Aorta (tissue), 5 donors: ENCODE results near the gene COA7. TPM values are rescaled to one million over a fixed set of nuclear protein-coding genes. Genes with fewer than 3 reads are reported as not detected.
"Not testable (repeated sequence)": the region's sequence is repeated elsewhere in the genome, so short reads cannot be mapped to it uniquely, and the experiment has no call there.

Experiments
- ATAC-seq: fragments of 200-7000 bp; cut with Tn5 transposase; one replicate; pipeline ENCODE4 v1.9.1; 2022; ENCODE audit warnings: moderate library complexity; ENCODE audit not compliant: low FRiP score
- DNase-seq, 2 donors: peaks; one replicate each; pipeline ENCODE4 v3.0.0-alpha.2; 2020
- H3K27ac ChIP-seq, 2 donors: one replicate each; pipeline ENCODE4 v1.5.1; 2013; ENCODE audit warnings: low read length in 2 of 2, mild to moderate bottlenecking in 2 of 2, moderate library complexity in 2 of 2, control low read depth in 1 of 2, inconsistent platforms in 1 of 2, low read depth in 1 of 2
- H3K27me3 ChIP-seq, 2 donors: one replicate each; pipeline ENCODE4 v1.6.1; 2013; ENCODE audit warnings: control low read depth in 1 of 2, low read length in 1 of 2, mild to moderate bottlenecking in 1 of 2, moderate library complexity in 1 of 2; ENCODE audit not compliant: insufficient read depth in 2 of 2, control insufficient read depth in 1 of 2
- H3K36me3 ChIP-seq, 2 donors: one replicate each; pipeline ENCODE4 v1.6.1; 2013; ENCODE audit warnings: control low read depth in 1 of 2, low read length in 1 of 2, mild to moderate bottlenecking in 1 of 2; ENCODE audit not compliant: insufficient read depth in 2 of 2, control insufficient read depth in 1 of 2
- H3K4me1 ChIP-seq, 2 donors: one replicate each; pipeline ENCODE4 v1.6.1; 2013; ENCODE audit warnings: low read length in 2 of 2, control low read depth in 1 of 2, mild to moderate bottlenecking in 1 of 2, moderate library complexity in 1 of 2; ENCODE audit not compliant: insufficient read depth in 2 of 2, control insufficient read depth in 1 of 2
- H3K4me3 ChIP-seq, 2 donors: one replicate each; pipeline ENCODE4 v1.5.1; 2013; ENCODE audit warnings: low read length in 2 of 2, control low read depth in 1 of 2, mild to moderate bottlenecking in 1 of 2
- H3K9me3 ChIP-seq: one replicate; pipeline ENCODE4 v1.6.1; 2013; ENCODE audit warnings: mild to moderate bottlenecking, low read length; ENCODE audit not compliant: control insufficient read depth
- WGBS, 2 donors: extraction: QIAGEN DNeasy Blood & Tissue Kit; methylation state at CpG; one replicate each; pipeline ENCODE4 v1.1.7; 2013; 5-methylcytosine and 5-hydroxymethylcytosine counted together
- intact Hi-C, 2 donors: fragments of 100-400 bp; cut with DNase I; formaldehyde crosslinking; loops; one replicate each; pipeline versions ENCODE4 v1.14.2 to v1.15.0; 2022
- long read RNA-seq, 2 donors: library from polyadenylated mRNA; unstranded; transcript quantifications; one replicate each; pipeline ENCODE4 v2.0.0, GENCODE V29; 2020 to 2021
- polyA plus RNA-seq, 2 donors: library from polyadenylated mRNA; stranded (reverse); fragments of 200-250 nt; gene quantifications; one replicate each; pipeline ENCODE4 v1.2.3, GENCODE V29; 2013
- total RNA-seq, 2 donors: library from RNA; stranded (reverse); fragmentation: NEBNext Ultra II Directional; extraction: Animal tissue kit (Norgen Biotek cat#: 25700); gene quantifications; one replicate each; pipeline ENCODE4 v1.2.1, GENCODE V29; 2021
- donor health status: healthy with polysubstance abuse.
- donor health status: Bipolar disorder and iron deficiency.
- donor health status: DM: no; HTN: no; CAD: no.
- donor health status: DM: no; HTN: no; CAD: no.
- donor health status: DM: yes; HTN: yes; CAD: no.

Gene COA7
- total RNA-seq (10 to 100 TPM in 1 of 2 donors, 1 to 10 TPM in 1; 8.8 to 10.5 TPM), polyA plus RNA-seq (1 to 10 TPM; 3.2 to 6.3 TPM)
- long read RNA-seq, donor 1, full-length matches to known transcripts: 44 of 50 reads
- long read RNA-seq, donor 1, partial matches to known transcripts: 2 of 50 reads
- long read RNA-seq, donor 1, other reads (novel, unspliced or antisense): 4 of 50 reads
- long read RNA-seq, donor 2, full-length matches to known transcripts: 5 of 6 reads
- long read RNA-seq, donor 2, partial matches to known transcripts: 0 of 6 reads
- long read RNA-seq, donor 2, other reads (novel, unspliced or antisense): 1 of 6 reads

GRCh38 chr1:52697795-52698674 lies at the start of gene COA7:
Gene COA7 (minus strand): TSS chr1:52698347. CDS start chr1:52698326, 21 bp downstream.
- Histone ChIP-seq H3K27me3 (no peaks in the 10 kb centered on the region), H3K4me1 (no peaks in the 10 kb centered on the region), H3K9me3 (no peaks in the 10 kb centered on the region), H3K36me3 (no peaks in the 10 kb centered on the region), H3K27ac (peak within 1 kb of the TSS in 1 of 2 donors; percentile 61), H3K4me3 (peak within 1 kb of the TSS; percentile 12 to 58)
- WGBS, 2 donors: 2% methylated on average over 68 of the region's 68 CpGs
- ATAC-seq: peak; percentile 96
- intact Hi-C loops: loop anchor here in 1 of 2 donors (10.0 kb wide), 1 partner anchor 143 kb away; the partner anchor contains the start of gene TUT4
- DNase-seq: peak; percentile 92 to 96

GRCh38 chr1:52747450-52747849 lies 49.3 kb upstream of the COA7 start:
- Histone ChIP-seq H3K4me1 (peaks cover 0 to 4% of the 10 kb centered on the region in 2 donors), H3K36me3 (no peaks in the 10 kb centered on the region), H3K9me3 (no peaks in the 10 kb centered on the region), H3K4me3 (no peak overlapping the region), H3K27ac (no peak overlapping the region), H3K27me3 (no peaks in the 10 kb centered on the region)
- 85 to 96% methylated on average over 1 of the region's 1 CpG for WGBS, 2 donors
- intact Hi-C loops: no loop called here
- no peak for ATAC-seq
- no peak for DNase-seq

GRCh38 chr1:52746189-52746588 lies 48.0 kb upstream of the COA7 start:
- Histone ChIP-seq H3K27me3 (no peaks in the 10 kb centered on the region), H3K36me3 (no peaks in the 10 kb centered on the region), H3K4me1 (no peaks in the 10 kb centered on the region), H3K4me3 (no peak overlapping the region), H3K27ac (no peak overlapping the region), H3K9me3 (no peaks in the 10 kb centered on the region)
- intact Hi-C loops: no loop called here
- WGBS, 2 donors: 85 to 93% methylated on average over 4 of the region's 4 CpGs
- ATAC-seq (no peak), DNase-seq (no peak)

- Histone ChIP-seq H3K9me3 (no peaks in the 10 kb centered on the region), H3K4me1 (no peaks in the 10 kb centered on the region), H3K4me3 (no peak overlapping the region), H3K27me3 (no peaks in the 10 kb centered on the region), H3K27ac (no peak overlapping the region), H3K36me3 (no peaks in the 10 kb centered on the region)
- intact Hi-C loops: no loop called here
- DNase-seq (no peak), ATAC-seq (no peak)
- WGBS, 2 donors: 82 to 89% methylated on average over 3 of the region's 3 CpGs
Observed at GRCh38 chr1:52741259-52741658, 43.1 kb upstream of the COA7 start.

GRCh38 chr1:52739699-52740467 lies 41.7 kb upstream of the COA7 start:
- H3K27me3 ChIP-seq: no peaks in the 10 kb centered on the region
- intact Hi-C loops: no loop called here
- ATAC-seq (no peak), DNase-seq (no peak)
- no peaks in the 10 kb centered on the region for H3K36me3 ChIP-seq
- H3K9me3 ChIP-seq: no peaks in the 10 kb centered on the region
- no peaks in the 10 kb centered on the region for H3K4me1 ChIP-seq
- 72 to 73% methylated on average over 4 of the region's 4 CpGs for WGBS, 2 donors
- no peak overlapping the region for H3K4me3 ChIP-seq
- H3K27ac ChIP-seq: no peak overlapping the region

GRCh38 chr1:52738893-52739292 lies 40.7 kb upstream of the COA7 start:
- ATAC-seq (no peak), DNase-seq (no peak)
- H3K36me3 ChIP-seq: no peaks in the 10 kb centered on the region
- H3K4me1 ChIP-seq: no peaks in the 10 kb centered on the region
- 77 to 82% methylated on average over 10 of the region's 10 CpGs for WGBS, 2 donors
- intact Hi-C loops: no loop called here
- no peak overlapping the region for H3K4me3 ChIP-seq
- no peaks in the 10 kb centered on the region for H3K27me3 ChIP-seq
- H3K9me3 ChIP-seq: no peaks in the 10 kb centered on the region
- no peak overlapping the region for H3K27ac ChIP-seq

GRCh38 chr1:52738148-52738547 lies 40.0 kb upstream of the COA7 start:
- no peaks in the 10 kb centered on the region for H3K27me3 ChIP-seq
- no peaks in the 10 kb centered on the region for H3K36me3 ChIP-seq
- no peak overlapping the region for H3K4me3 ChIP-seq
- DNase-seq: no peak
- WGBS, 2 donors: 68 to 69% methylated on average over 5 of the region's 5 CpGs
- H3K4me1 ChIP-seq: no peaks in the 10 kb centered on the region
- H3K27ac ChIP-seq: no peak overlapping the region
- intact Hi-C loops: no loop called here
- no peaks in the 10 kb centered on the region for H3K9me3 ChIP-seq
- no peak for ATAC-seq

GRCh38 chr1:52735371-52735770 lies 37.2 kb upstream of the COA7 start:
- H3K27me3 ChIP-seq, H3K36me3 ChIP-seq, H3K4me1 ChIP-seq, intact Hi-C loops, H3K9me3 ChIP-seq, H3K4me3 ChIP-seq, ATAC-seq, H3K27ac ChIP-seq, DNase-seq: not testable (repeated sequence)
- 89 to 94% methylated on average over 9 of the region's 9 CpGs for WGBS, 2 donors
